ENCODE data around the gene TM9SF2. TPM values are rescaled to one million over a fixed set of nuclear protein-coding genes. Genes with fewer than 3 reads are reported as not detected.

The TM9SF2 gene, protein sequence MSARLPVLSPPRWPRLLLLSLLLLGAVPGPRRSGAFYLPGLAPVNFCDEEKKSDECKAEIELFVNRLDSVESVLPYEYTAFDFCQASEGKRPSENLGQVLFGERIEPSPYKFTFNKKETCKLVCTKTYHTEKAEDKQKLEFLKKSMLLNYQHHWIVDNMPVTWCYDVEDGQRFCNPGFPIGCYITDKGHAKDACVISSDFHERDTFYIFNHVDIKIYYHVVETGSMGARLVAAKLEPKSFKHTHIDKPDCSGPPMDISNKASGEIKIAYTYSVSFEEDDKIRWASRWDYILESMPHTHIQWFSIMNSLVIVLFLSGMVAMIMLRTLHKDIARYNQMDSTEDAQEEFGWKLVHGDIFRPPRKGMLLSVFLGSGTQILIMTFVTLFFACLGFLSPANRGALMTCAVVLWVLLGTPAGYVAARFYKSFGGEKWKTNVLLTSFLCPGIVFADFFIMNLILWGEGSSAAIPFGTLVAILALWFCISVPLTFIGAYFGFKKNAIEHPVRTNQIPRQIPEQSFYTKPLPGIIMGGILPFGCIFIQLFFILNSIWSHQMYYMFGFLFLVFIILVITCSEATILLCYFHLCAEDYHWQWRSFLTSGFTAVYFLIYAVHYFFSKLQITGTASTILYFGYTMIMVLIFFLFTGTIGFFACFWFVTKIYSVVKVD
- 66.8 and 103 TPM in 2 replicates for total RNA-seq (ENCODE audit: low replicate concordance)

DNA sequence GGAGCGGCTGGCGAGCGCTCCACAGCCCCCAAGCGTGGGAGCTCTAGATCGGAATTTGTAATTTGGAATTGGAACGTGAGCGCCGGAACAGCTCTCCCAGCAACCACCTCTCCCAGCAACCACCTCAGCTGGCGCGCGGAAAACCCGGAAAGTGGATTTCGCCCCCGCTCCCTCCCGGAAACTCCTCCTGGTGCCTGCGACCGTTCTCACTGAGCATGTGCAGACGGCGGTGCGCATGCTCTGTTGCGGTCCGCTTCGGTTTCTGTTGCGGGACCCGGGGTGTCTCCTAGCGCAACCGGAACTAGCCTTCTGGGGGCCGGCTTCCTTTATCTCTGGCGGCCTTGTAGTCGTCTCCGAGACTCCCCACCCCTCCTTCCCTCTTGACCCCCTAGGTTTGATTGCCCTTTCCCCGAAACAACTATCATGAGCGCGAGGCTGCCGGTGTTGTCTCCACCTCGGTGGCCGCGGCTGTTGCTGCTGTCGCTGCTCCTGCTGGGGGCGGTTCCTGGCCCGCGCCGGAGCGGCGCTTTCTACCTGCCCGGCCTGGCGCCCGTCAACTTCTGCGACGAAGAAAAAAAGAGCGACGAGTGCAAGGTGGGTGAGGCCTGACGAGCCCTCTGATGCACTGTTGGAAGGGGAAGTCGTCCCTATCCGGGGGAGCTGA is at the start of gene TM9SF2:
Gene TM9SF2, plus strand, starts transcription at position 289 of the 664 bp plus-strand sequence. Its CDS starts 135 bp downstream, at position 424.

DNA sequence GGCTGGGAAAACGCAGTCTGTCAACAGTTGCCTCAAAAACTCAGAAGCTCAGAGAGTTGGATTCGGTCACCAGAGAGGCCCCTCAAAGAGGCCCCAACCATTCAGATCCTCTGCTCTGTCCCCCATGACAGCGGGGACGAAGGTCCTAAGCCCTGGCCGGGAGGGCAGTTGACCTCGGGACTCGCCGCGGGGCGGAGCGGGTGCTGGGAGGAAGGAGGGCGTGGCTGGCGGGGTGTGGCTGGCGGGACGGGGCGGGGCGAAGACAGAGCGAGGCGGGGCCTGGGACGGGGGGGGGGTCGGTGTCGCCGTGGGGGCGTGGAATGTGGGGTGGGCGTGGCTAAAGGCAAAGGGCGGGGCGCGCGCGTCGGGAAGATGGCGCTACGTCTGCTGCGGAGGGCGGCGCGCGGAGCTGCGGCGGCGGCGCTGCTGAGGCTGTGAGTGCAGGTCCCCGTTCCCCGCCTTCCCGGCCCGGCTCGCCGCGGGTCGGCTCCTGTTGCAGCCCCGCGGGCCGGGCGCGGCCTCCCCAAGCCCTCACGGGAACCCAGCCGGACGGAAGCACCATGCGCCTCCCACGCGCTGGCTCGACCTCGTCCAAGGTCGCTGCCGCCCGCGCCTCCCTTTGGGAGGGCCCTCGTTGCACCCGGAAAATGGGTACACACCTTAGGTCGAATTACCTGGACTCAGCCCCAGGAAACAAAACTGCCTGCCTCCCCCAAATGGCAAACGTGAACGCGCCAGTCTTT is 105.2 kb downstream of the TM9SF2 start, which contains the start of gene CLYBL:
Gene CLYBL, plus strand, starts transcription at position 367 of the 743 bp plus-strand sequence.

Other genes starting within 250 kb of the TM9SF2 start
- gene GPR18, start 243.1 kb upstream of the TM9SF2 start, total RNA-seq (ENCODE audit: low replicate concordance): not detected in 2 replicates
- gene GPR183, start 194.1 kb upstream of the TM9SF2 start, total RNA-seq (ENCODE audit: low replicate concordance): not detected in 2 replicates
- 0.47 and 0.90 TPM in 2 replicates for gene CLYBL, start 105.2 kb downstream of the TM9SF2 start, total RNA-seq (ENCODE audit: low replicate concordance)

All from smooth muscle cell of the coronary artery (primary cell).